ENCODE measurements around the gene AWAT2. TPM values are rescaled to one million over a fixed set of nuclear protein-coding genes. Genes with fewer than 3 reads are reported as not detected.
A peak's percentile ranks its signal among the peaks of the same experiment; 100 is the strongest.

AWAT2 gene, protein sequence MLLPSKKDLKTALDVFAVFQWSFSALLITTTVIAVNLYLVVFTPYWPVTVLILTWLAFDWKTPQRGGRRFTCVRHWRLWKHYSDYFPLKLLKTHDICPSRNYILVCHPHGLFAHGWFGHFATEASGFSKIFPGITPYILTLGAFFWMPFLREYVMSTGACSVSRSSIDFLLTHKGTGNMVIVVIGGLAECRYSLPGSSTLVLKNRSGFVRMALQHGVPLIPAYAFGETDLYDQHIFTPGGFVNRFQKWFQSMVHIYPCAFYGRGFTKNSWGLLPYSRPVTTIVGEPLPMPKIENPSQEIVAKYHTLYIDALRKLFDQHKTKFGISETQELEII
- not detected for total RNA-seq

GRCh38 chrX:70049925-70050324 lies at the start of gene AWAT2:
Gene AWAT2, minus strand, starts transcription at chrX:70049938. Its CDS starts 6 bp downstream, at chrX:70049932.
- no peaks in the 10 kb centered on the region for H3K4me1 ChIP-seq (replicated peaks)
- no peaks in the 10 kb centered on the region for H3K27me3 ChIP-seq (replicated peaks; ENCODE audit: insufficient read depth)
- 94% methylated on average over 4 of the region's 4 CpGs for WGBS
- no peak for DNase-seq (ENCODE audit: low spot score)
- H3K27ac ChIP-seq: no peak within 1 kb of the TSS
- no peak within 1 kb of the TSS for H3K4me3 ChIP-seq
- no peak for TF ChIP-seq POLR2A (IDR thresholded peaks at IDR 0.05)
- TF ChIP-seq CTCF (IDR thresholded peaks at IDR 0.05): no peak
- TF ChIP-seq POLR2AphosphoS5 (IDR thresholded peaks at IDR 0.05): no peak
- H3K36me3 ChIP-seq: no peaks in the 10 kb centered on the region
- no peaks in the 10 kb centered on the region for H3K9me3 ChIP-seq
- intact Hi-C loops (cut with DNase I): no loop called here

DNA sequence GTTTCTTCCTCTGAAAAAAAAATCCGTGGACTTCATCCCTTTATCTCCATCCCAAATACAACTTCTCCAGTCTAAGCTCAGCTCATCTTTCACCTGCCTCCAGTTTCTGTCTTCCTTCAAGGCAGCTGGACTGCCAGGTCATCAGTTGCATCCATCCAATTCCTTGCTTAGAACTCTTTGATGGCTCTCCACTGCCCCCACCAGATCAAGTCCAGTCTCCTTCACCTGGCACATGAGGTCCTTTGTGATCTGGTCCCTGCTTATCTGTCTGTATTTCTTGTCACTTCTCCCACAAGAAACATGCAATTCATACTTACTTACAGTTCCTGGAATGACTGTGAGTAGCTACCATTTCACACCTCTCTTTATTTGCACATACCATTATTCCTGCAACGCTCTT lies 46.3 kb upstream of the AWAT2 start:
- peak in 1 of 4 experiments; percentile 20 for TF ChIP-seq CTCF (IDR thresholded peaks at IDR 0.05)
- TF ChIP-seq POLR2A (IDR thresholded peaks at IDR 0.05): no peak
- DNase-seq (ENCODE audit: low spot score): no peak
- Histone ChIP-seq H3K4me3 (no peak overlapping the region), H3K36me3 (no peaks in the 10 kb centered on the region), H3K27ac (no peak overlapping the region), H3K9me3 (no peaks in the 10 kb centered on the region), H3K27me3 (replicated peaks; ENCODE audit: insufficient read depth) (no peaks in the 10 kb centered on the region), H3K4me1 (replicated peaks) (no peaks in the 10 kb centered on the region)
- WGBS: 45% methylated on average over 2 of the region's 2 CpGs
- intact Hi-C loops (cut with DNase I): loop anchor here (5.0 kb wide), 1 partner anchor 604 kb away; no protein-coding TSS in a partner anchor

GRCh38 chrX:70092247-70092646 lies 42.5 kb upstream of the AWAT2 start:
- Histone ChIP-seq H3K27ac (no peak overlapping the region), H3K9me3 (no peaks in the 10 kb centered on the region), H3K27me3 (replicated peaks; ENCODE audit: insufficient read depth) (no peaks in the 10 kb centered on the region), H3K36me3 (no peaks in the 10 kb centered on the region), H3K4me1 (replicated peaks) (no peaks in the 10 kb centered on the region), H3K4me3 (no peak overlapping the region)
- 97% methylated on average over 4 of the region's 4 CpGs for WGBS
- no peak for TF ChIP-seq POLR2A (IDR thresholded peaks at IDR 0.05)
- no peak for TF ChIP-seq CTCF (IDR thresholded peaks at IDR 0.05)
- no peak for TF ChIP-seq POLR2AphosphoS5 (IDR thresholded peaks at IDR 0.05)
- DNase-seq (ENCODE audit: low spot score): no peak
- intact Hi-C loops (cut with DNase I): no loop called here

GRCh38 chrX:70089604-70090297 lies 40.0 kb upstream of the AWAT2 start:
- Histone ChIP-seq H3K4me1 (replicated peaks) (no peaks in the 10 kb centered on the region), H3K4me3 (no peak overlapping the region), H3K36me3 (no peaks in the 10 kb centered on the region), H3K27ac (no peak overlapping the region), H3K9me3 (no peaks in the 10 kb centered on the region), H3K27me3 (replicated peaks; ENCODE audit: insufficient read depth) (no peaks in the 10 kb centered on the region)
- intact Hi-C loops (cut with DNase I): no loop called here
- DNase-seq (ENCODE audit: low spot score): no peak
- WGBS: 62% methylated on average over 1 of the region's 1 CpG
- TF ChIP-seq POLR2A (IDR thresholded peaks at IDR 0.05) (no peak), POLR2AphosphoS5 (IDR thresholded peaks at IDR 0.05) (no peak), CTCF (IDR thresholded peaks at IDR 0.05) (no peak)

- TF ChIP-seq POLR2AphosphoS5 (IDR thresholded peaks at IDR 0.05) (no peak), POLR2A (IDR thresholded peaks at IDR 0.05) (no peak), CTCF (IDR thresholded peaks at IDR 0.05) (no peak)
- Histone ChIP-seq H3K4me3 (no peak overlapping the region), H3K36me3 (no peaks in the 10 kb centered on the region), H3K27ac (no peak overlapping the region), H3K4me1 (replicated peaks) (no peaks in the 10 kb centered on the region), H3K9me3 (no peaks in the 10 kb centered on the region), H3K27me3 (replicated peaks; ENCODE audit: insufficient read depth) (no peaks in the 10 kb centered on the region)
- no peak for DNase-seq (ENCODE audit: low spot score)
- intact Hi-C loops (cut with DNase I): no loop called here
Observed at GRCh38 chrX:70088751-70089150, 39.0 kb upstream of the AWAT2 start.

Data from prostate gland (tissue), 2 donors.